Uterus (tissue), 4 donors: ENCODE measurements around the gene ING2. TPM values are rescaled to one million over a fixed set of nuclear protein-coding genes. Genes with fewer than 3 reads are reported as not detected.

Experiments used
- DNase-seq, 2 donors: peaks; one replicate each; pipeline ENCODE4 v3.0.0-alpha.2; 2019 to 2020
- H3K27ac ChIP-seq, 2 donors: fragments of 200-600 bp; sonication (generic); 1 replicate in 1 of 2; 2 replicates in 1 of 2; pipeline ENCODE4 v1.5.1; 2016 to 2018
- H3K27me3 ChIP-seq, 2 donors: fragments of 200-600 bp; sonication (generic); one replicate each; pipeline ENCODE4 v1.5.1; 2018 to 2019; ENCODE audit warnings: control low read depth in 1 of 2
- H3K36me3 ChIP-seq, 2 donors: fragments of 200-600 bp; sonication (generic); one replicate each; pipeline ENCODE4 v1.5.1; 2019; ENCODE audit warnings: control low read depth in 1 of 2
- H3K4me1 ChIP-seq, 2 donors: fragments of 200-600 bp; sonication (generic); one replicate each; pipeline ENCODE4 v1.5.1; 2018 to 2019; ENCODE audit warnings: control low read depth in 1 of 2
- H3K4me3 ChIP-seq, 2 donors: fragments of 200-600 bp; sonication (generic); 1 replicate in 1 of 2; 2 replicates in 1 of 2; pipeline ENCODE4 v1.5.1; 2018 to 2019; ENCODE audit warnings: mild to moderate bottlenecking in 1 of 2
- H3K9me3 ChIP-seq, 2 donors: fragments of 200-600 bp; sonication (generic); one replicate each; pipeline ENCODE4 v1.5.1; 2019; ENCODE audit warnings: control low read depth in 1 of 2
- CTCF ChIP-seq, 4 experiments: fragments of 200-600 bp in 2 of 4; fragments of 450-650 bp in 2 of 4; sonication (generic) in 2 of 4; IDR thresholded peaks; one replicate each; pipeline ENCODE4 v1.5.1; 2016 to 2019; ENCODE audit warnings: antibody characterized with exemption in 4 of 4, mild to moderate bottlenecking in 2 of 4, moderate library complexity in 1 of 4
- POLR2A ChIP-seq, 2 donors: fragments of 450-650 bp; IDR thresholded peaks; one replicate each; pipeline ENCODE4 v1.6.1; 2016; ENCODE audit warnings: antibody characterized with exemption in 2 of 2, mild to moderate bottlenecking in 1 of 2, moderate library complexity in 1 of 2
- intact Hi-C: fragments of 100-400 bp; cut with DNase I; formaldehyde crosslinking; loops from one replicate; pipeline ENCODE4 v1.15.1; 2023; ENCODE audit warnings: low total_unique reads
- total RNA-seq, 4 donors: library from RNA; depleted of rRNA in 3 of 4; stranded (reverse); fragments of >200 nt in 3 of 4; gene quantifications; one replicate each; pipeline versions ENCODE4 v1.1.0 to v1.2.4, GENCODE V29; 2014 to 2023
- donor health status: DM: yes; HTN: yes; CAD: no.

Gene ING2
- total RNA-seq, 4 donors from 2014 or later: 3.8 to 16.1 (median 10.0) TPM

GRCh38 chr4:183540410-183541009 is 35.7 kb downstream of the ING2 start:
- no peak overlapping the region for H3K27ac ChIP-seq

GRCh38 chr4:183541010-183541751 is 36.3 kb downstream of the ING2 start:
- Histone ChIP-seq H3K4me1 (no peaks in the 10 kb centered on the region), H3K9me3 (no peaks in the 10 kb centered on the region), H3K27ac (no peak overlapping the region), H3K4me3 (no peak overlapping the region), H3K36me3 (no peaks in the 10 kb centered on the region), H3K27me3 (no peaks in the 10 kb centered on the region)
- intact Hi-C loops: no loop called here
- DNase-seq: no peak
- TF ChIP-seq CTCF (IDR thresholded peaks at IDR 0.05): no peak
- no peak for TF ChIP-seq POLR2A (IDR thresholded peaks at IDR 0.05)

More at GRCh38 chr4:183540410-183541009, 35.7 kb downstream of the ING2 start:
- no peaks in the 10 kb centered on the region for H3K4me1 ChIP-seq
- no peak overlapping the region for H3K4me3 ChIP-seq
- no peak for DNase-seq
- H3K27me3 ChIP-seq: no peaks in the 10 kb centered on the region
- H3K36me3 ChIP-seq: no peaks in the 10 kb centered on the region
- intact Hi-C loops: no loop called here
- no peaks in the 10 kb centered on the region for H3K9me3 ChIP-seq
- TF ChIP-seq POLR2A (IDR thresholded peaks at IDR 0.05) (no peak), CTCF (IDR thresholded peaks at IDR 0.05) (no peak)

GRCh38 chr4:183541752-183542040 is 36.8 kb downstream of the ING2 start:
- H3K27ac ChIP-seq: no peak overlapping the region
- no peak overlapping the region for H3K4me3 ChIP-seq
- no peak for TF ChIP-seq CTCF (IDR thresholded peaks at IDR 0.05)
- no peak for TF ChIP-seq POLR2A (IDR thresholded peaks at IDR 0.05)
- no peak for DNase-seq
- intact Hi-C loops: no loop called here
- no peaks in the 10 kb centered on the region for H3K36me3 ChIP-seq
- no peaks in the 10 kb centered on the region for H3K4me1 ChIP-seq
- no peaks in the 10 kb centered on the region for H3K27me3 ChIP-seq
- no peaks in the 10 kb centered on the region for H3K9me3 ChIP-seq

GRCh38 chr4:183543435-183543834 is 38.6 kb downstream of the ING2 start:
- no peaks in the 10 kb centered on the region for H3K9me3 ChIP-seq
- no peaks in the 10 kb centered on the region for H3K4me1 ChIP-seq
- TF ChIP-seq CTCF (IDR thresholded peaks at IDR 0.05) (no peak), POLR2A (IDR thresholded peaks at IDR 0.05) (no peak)
- H3K36me3 ChIP-seq: no peaks in the 10 kb centered on the region
- H3K27me3 ChIP-seq: no peaks in the 10 kb centered on the region
- H3K27ac ChIP-seq: no peak overlapping the region
- intact Hi-C loops: no loop called here
- DNase-seq: no peak
- H3K4me3 ChIP-seq: no peak overlapping the region

- H3K4me1 ChIP-seq: no peaks in the 10 kb centered on the region
- DNase-seq: no peak
- no peaks in the 10 kb centered on the region for H3K36me3 ChIP-seq
- no peaks in the 10 kb centered on the region for H3K9me3 ChIP-seq
- intact Hi-C loops: no loop called here
- no peaks in the 10 kb centered on the region for H3K27me3 ChIP-seq
- no peak for TF ChIP-seq POLR2A (IDR thresholded peaks at IDR 0.05)
- no peak for TF ChIP-seq CTCF (IDR thresholded peaks at IDR 0.05)
- H3K4me3 ChIP-seq: no peak overlapping the region
- H3K27ac ChIP-seq: no peak overlapping the region
These were observed 39.3 kb downstream of the ING2 start for GRCh38 chr4:183544109-183544508.
